Left lung (tissue), 10 donors: ENCODE measurements around the gene MDK. TPM values are rescaled to one million over a fixed set of nuclear protein-coding genes. Genes with fewer than 3 reads are reported as not detected.
"Not testable (repeated sequence)": the region's sequence is repeated elsewhere in the genome, so short reads cannot be mapped to it uniquely, and the experiment has no call there.

Source experiments
- ATAC-seq: fragments of 200-7000 bp; cut with Tn5 transposase; one replicate; pipeline ENCODE4 v1.9.1; 2020; ENCODE audit warnings: moderate library complexity
- DNase-seq, 4 donors: peaks; one replicate each; pipeline ENCODE4 v3.0.0-alpha.2; 2013 to 2020
- H3K27ac ChIP-seq, 2 donors: fragments of 200-600 bp; sonication (generic) in 1 of 2; one replicate each; pipeline versions ENCODE4 v1.5.0 to v1.8.0; 2020 to 2021
- H3K27me3 ChIP-seq, 2 donors: fragments of 200-600 bp; sonication (generic) in 1 of 2; one replicate each; pipeline versions ENCODE4 v1.5.0 to v1.8.0; 2020 to 2021
- H3K36me3 ChIP-seq, 2 donors: fragments of 200-600 bp; sonication (generic) in 1 of 2; one replicate each; pipeline versions ENCODE4 v1.5.0 to v1.8.0; 2020 to 2021
- H3K4me1 ChIP-seq, 2 donors: fragments of 200-600 bp; one replicate each; pipeline ENCODE4 v1.8.0; 2021
- H3K4me3 ChIP-seq, 2 donors: fragments of 200-600 bp; sonication (generic) in 1 of 2; one replicate each; pipeline versions ENCODE4 v1.5.0 to v1.8.0; 2020 to 2021; ENCODE audit warnings: mild to moderate bottlenecking in 1 of 2
- H3K9me3 ChIP-seq, 2 donors: fragments of 200-600 bp; sonication (generic) in 1 of 2; one replicate each; pipeline versions ENCODE4 v1.5.0 to v1.8.0; 2020 to 2021
- CTCF ChIP-seq, 2 donors: fragments of 200-600 bp; sonication (generic) in 1 of 2; IDR thresholded peaks; one replicate each; pipeline versions ENCODE4 v1.5.0 to v1.8.0; 2021; ENCODE audit warnings: antibody characterized with exemption in 2 of 2
- intact Hi-C, 2 donors: fragments of 100-400 bp; cut with DNase I; formaldehyde crosslinking; loops; one replicate each; pipeline versions ENCODE4 v1.11.2 to v1.14.2; 2022
- polyA plus RNA-seq, 6 donors: library from polyadenylated mRNA; unstranded; fragments of 120-200 nt; gene quantifications; one replicate each; pipeline ENCODE4 v1.2.1, GENCODE V29; 2013; ENCODE audit not compliant: insufficient read length in 6 of 6
- total RNA-seq, 2 donors: library from RNA; stranded (reverse); fragmentation: NEBNext Ultra II Directional; extraction: Animal tissue kit (Norgen Biotek cat#: 25700); gene quantifications; one replicate each; pipeline ENCODE4 v1.2.1, GENCODE V29; 2021
- donor health status: DM: no; HTN: yes; CAD: no.
- donor health status: DM: no; HTN: no; CAD: no.

The MDK gene
- total and polyA plus RNA-seq, 8 donors, result 15.4 to 1,135 (median 872) TPM

DNA sequence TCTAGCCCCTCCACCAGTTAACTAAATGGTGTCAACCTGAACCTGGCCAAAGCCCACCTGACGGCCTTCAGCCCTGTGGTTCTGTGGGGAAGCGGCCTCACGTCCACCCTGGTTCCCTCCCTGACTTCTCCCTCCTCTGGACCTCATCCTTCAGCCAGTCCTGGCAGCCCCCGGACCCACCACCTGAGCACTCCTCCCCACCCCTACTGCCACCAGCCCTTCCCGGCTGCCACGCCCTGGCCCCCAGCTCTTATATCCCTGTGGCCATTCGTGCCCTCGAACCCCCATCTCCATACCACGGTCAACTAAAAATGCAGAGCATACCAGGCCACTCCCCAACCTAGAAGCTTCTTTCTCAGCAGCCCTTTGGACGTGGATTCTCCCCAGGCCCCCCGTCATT lies 4.2 kb upstream of the MDK start:
- DNase-seq, result peak in 1 of 4 donors; percentile 55

DNA sequence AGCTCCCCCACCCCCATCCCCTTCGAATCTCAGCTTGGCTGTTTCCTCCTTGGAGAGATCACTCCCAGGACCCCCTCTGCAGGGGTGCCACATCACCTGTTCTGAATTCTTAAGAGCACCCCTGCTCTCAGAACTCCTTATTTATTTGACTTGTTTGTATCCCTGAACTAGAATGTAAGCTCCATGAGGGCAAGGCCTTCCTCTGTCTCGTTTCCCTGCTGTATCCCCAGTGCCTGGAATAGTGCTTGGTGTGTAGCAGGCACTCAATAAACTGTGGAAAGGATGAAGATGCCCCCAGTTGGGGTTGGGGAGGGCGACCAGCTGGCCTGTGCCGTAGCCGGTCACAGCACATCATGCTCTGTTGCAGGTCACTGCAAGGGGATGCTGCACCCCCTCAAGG lies 3.6 kb upstream of the MDK start:
- intact Hi-C loops, result no loop called here
- ATAC-seq (no peak), DNase-seq (no peak)
- Histone ChIP-seq H3K4me1 (peaks cover 5 to 41% of the 10 kb centered on the region in 2 donors), H3K9me3 (no peaks in the 10 kb centered on the region), H3K27me3 (peaks cover 0 to 22% of the 10 kb centered on the region in 2 donors), H3K27ac (no peak overlapping the region), H3K4me3 (no peak overlapping the region), H3K36me3 (peaks cover 0 to 61% of the 10 kb centered on the region in 2 donors)
- TF ChIP-seq CTCF (IDR thresholded peaks at IDR 0.05), result no peak

More for the DNA sequence above, 4.2 kb upstream of the MDK start:
- H3K27me3 ChIP-seq, result peaks cover 0 to 16% of the 10 kb centered on the region in 2 donors
- no peak overlapping the region for H3K27ac ChIP-seq
- H3K36me3 ChIP-seq, result peaks cover 0 to 66% of the 10 kb centered on the region in 2 donors
- H3K4me3 ChIP-seq, result no peak overlapping the region
- H3K9me3 ChIP-seq, result no peaks in the 10 kb centered on the region
- no peak for ATAC-seq
- TF ChIP-seq CTCF (IDR thresholded peaks at IDR 0.05), result no peak
- peaks cover 2 to 35% of the 10 kb centered on the region in 2 donors for H3K4me1 ChIP-seq
- intact Hi-C loops, result no loop called here

DNA sequence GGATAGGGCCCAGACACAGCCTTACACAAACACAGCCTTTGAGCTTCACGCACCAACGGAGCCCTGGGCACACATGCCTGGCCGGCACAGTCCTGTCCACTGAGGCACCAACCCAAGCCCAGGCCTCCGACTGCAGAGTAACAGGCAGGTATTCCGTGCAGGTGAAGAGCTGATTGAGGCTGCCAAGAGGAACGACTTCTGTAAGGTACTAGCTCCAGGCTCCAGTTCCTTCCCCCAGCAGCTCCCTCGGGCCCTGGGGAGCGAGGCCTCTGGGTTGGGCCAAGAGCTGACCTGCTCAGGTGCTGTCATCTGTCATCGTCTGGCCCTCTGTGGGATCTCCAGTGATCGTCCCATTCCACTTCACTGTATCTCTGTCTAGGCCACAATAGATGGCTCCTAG lies 3.2 kb upstream of the MDK start:
- no peak for TF ChIP-seq CTCF (IDR thresholded peaks at IDR 0.05)
- DNase-seq (no peak), ATAC-seq (no peak)
- Histone ChIP-seq H3K27ac (no peak overlapping the region), H3K9me3 (no peaks in the 10 kb centered on the region), H3K36me3 (peaks cover 0 to 56% of the 10 kb centered on the region in 2 donors), H3K27me3 (peaks cover 0 to 25% of the 10 kb centered on the region in 2 donors), H3K4me3 (no peak overlapping the region), H3K4me1 (peaks cover 5 to 41% of the 10 kb centered on the region in 2 donors)
- intact Hi-C loops, result no loop called here

DNA sequence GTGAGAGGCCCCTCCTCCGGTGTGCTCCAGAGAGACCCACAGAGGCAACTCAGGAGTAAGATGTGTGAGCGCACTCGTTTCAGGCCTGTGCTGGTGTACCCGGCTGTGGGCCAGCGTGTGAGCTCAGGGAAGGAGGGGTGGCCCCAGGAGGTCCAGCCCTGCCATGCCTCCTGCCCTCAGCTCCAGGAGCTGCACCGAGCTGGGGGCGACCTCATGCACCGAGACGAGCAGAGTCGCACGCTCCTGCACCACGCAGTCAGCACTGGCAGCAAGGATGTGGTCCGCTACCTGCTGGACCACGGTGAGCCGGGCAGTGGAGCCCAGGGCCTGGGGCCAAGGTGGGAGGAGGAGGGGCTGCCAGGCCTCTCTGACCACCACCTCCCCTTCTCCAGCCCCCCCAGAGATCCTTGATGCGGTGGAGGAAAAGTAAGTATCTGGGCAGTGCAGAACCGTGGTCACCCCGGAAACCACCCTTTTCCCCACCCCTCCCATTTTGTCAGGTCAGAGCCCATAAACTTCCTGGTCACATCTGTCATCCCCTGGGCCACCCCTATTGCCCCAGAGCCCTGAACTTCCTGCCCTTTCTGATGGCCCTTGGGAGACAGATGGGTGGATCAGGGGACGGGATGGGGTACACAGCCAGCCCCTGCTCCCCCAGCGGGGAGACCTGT lies 2.5 kb upstream of the MDK start:
- Histone ChIP-seq H3K4me3 (no peak overlapping the region), H3K27me3 (peaks cover 0 to 29% of the 10 kb centered on the region in 2 donors), H3K36me3 (peaks cover 0 to 49% of the 10 kb centered on the region in 2 donors), H3K9me3 (no peaks in the 10 kb centered on the region), H3K4me1 (peaks cover 5 to 41% of the 10 kb centered on the region in 2 donors), H3K27ac (peak overlapping the region in 1 of 2 donors; percentile 68)
- DNase-seq, result no peak
- ATAC-seq, result no peak
- no peak for TF ChIP-seq CTCF (IDR thresholded peaks at IDR 0.05)
- intact Hi-C loops, result no loop called here

DNA sequence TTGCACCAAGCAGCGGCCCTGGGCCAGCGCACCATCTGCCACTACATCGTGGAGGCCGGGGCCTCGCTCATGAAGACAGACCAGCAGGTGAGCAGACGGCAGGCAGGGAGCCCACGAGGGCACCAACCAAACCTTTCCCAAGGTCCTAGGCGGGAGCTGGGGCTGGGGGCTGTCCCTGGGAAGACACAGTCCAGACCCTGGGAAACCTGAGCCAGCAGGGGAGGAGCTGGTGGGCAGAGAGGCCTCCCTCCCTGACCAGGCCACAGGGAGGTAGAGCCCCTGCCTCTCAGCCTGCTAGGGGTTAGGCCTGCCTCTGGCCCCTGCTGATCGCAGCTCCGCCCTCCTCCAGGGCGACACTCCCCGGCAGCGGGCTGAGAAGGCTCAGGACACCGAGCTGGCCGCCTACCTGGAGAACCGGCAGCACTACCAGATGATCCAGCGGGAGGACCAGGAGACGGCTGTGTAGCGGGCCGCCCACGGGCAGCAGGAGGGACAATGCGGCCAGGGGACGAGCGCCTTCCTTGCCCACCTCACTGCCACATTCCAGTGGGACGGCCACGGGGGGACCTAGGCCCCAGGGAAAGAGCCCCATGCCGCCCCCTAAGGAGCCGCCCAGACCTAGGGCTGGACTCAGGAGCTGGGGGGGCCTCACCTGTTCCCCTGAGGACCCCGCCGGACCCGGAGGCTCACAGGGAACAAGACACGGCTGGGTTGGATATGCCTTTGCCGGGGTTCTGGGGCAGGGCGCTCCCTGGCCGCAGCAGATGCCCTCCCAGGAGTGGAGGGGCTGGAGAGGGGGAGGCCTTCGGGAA lies 1.8 kb upstream of the MDK start:
- Histone ChIP-seq H3K36me3 (peaks cover 0 to 42% of the 10 kb centered on the region in 2 donors), H3K4me1 (peaks cover 5 to 41% of the 10 kb centered on the region in 2 donors), H3K27ac (peak overlapping the region; percentile 61 to 68), H3K27me3 (peaks cover 0 to 29% of the 10 kb centered on the region in 2 donors)
- H3K9me3 ChIP-seq, H3K4me3 ChIP-seq, intact Hi-C loops, DNase-seq: not testable (repeated sequence)
- peak; percentile 18 for ATAC-seq
